SK-N-SH treated with all-trans-retinoic acid at 6 μM for 48 hours (cell line): Measurements from ENCODE around the gene PRR33.

Experiments used
- ATAC-seq: fragments of 200-7000 bp; cut with Tn5 transposase; 3 replicates; pipeline ENCODE4 v1.9.1; 2020; ENCODE audit warnings: mild to moderate bottlenecking, moderate library complexity
- ARNTL ChIP-seq: fragments of 450-650 bp; formaldehyde crosslinking; IDR thresholded peaks from 2 replicates; pipeline ENCODE4 v1.5.0; 2020; ENCODE audit warnings: low read depth, mild to moderate bottlenecking, moderate library complexity, borderline replicate concordance
- BACH2 ChIP-seq: fragments of 250-450 bp; sonication (Bioruptor Pico); IDR thresholded peaks from 2 replicates; pipeline ENCODE4 v1.9.0; 2021; ENCODE audit warnings: mild to moderate bottlenecking, borderline replicate concordance
- CREB5 ChIP-seq: fragments of 250-450 bp; sonication (Bioruptor Pico); IDR thresholded peaks from 2 replicates; pipeline ENCODE4 v1.5.1; 2020; ENCODE audit warnings: low read depth, mild to moderate bottlenecking, moderate library complexity
- CSDC2 ChIP-seq: fragments of 250-450 bp; sonication (Bioruptor Pico); IDR thresholded peaks from 2 replicates; pipeline ENCODE4 v1.5.0; 2020; ENCODE audit warnings: mild to moderate bottlenecking, moderate library complexity
- CSRNP3 ChIP-seq: fragments of 250-450 bp; sonication (Bioruptor Pico); IDR thresholded peaks from 2 replicates; pipeline ENCODE4 v1.5.1; 2021; ENCODE audit warnings: mild to moderate bottlenecking, moderate library complexity
- ESRRG ChIP-seq: fragments of 250-450 bp; sonication (Bioruptor Pico); IDR thresholded peaks from 2 replicates; pipeline ENCODE4 v1.6.1; 2021; ENCODE audit warnings: mild to moderate bottlenecking
- GLIS3 ChIP-seq: fragments of 250-450 bp; sonication (Bioruptor Pico); IDR thresholded peaks from 2 replicates; pipeline ENCODE4 v1.5.0; 2020; ENCODE audit warnings: mild to moderate bottlenecking, moderate library complexity
- ISL1 ChIP-seq: fragments of 250-450 bp; sonication (Bioruptor Pico); IDR thresholded peaks from 2 replicates; pipeline ENCODE4 v2.1.2; 2022; ENCODE audit warnings: mild to moderate bottlenecking, moderate library complexity
- OSR1 ChIP-seq: fragments of 250-450 bp; sonication (Bioruptor Pico); IDR thresholded peaks from 2 replicates; pipeline ENCODE4 v1.8.0; 2022; ENCODE audit warnings: moderate library complexity, mild to moderate bottlenecking, inconsistent platforms
- POU6F1 ChIP-seq: fragments of 250-450 bp; sonication (Bioruptor Pico); IDR thresholded peaks from 2 replicates; pipeline ENCODE4 v1.8.0; 2021; ENCODE audit warnings: low read depth, mild to moderate bottlenecking, moderate library complexity, borderline replicate concordance
- PPARA ChIP-seq: fragments of 250-450 bp; sonication (Bioruptor Pico); IDR thresholded peaks from 2 replicates; pipeline ENCODE4 v1.5.0; 2020; ENCODE audit warnings: mild to moderate bottlenecking, borderline replicate concordance
- RARB ChIP-seq: fragments of 250-450 bp; sonication (Bioruptor Pico); IDR thresholded peaks from 2 replicates; pipeline ENCODE4 v1.8.0; 2021; ENCODE audit warnings: mild to moderate bottlenecking, moderate library complexity
- SNAI2 ChIP-seq: fragments of 250-450 bp; sonication (Bioruptor Pico); IDR thresholded peaks from 2 replicates; pipeline ENCODE4 v1.5.0; 2020; ENCODE audit warnings: mild to moderate bottlenecking, moderate library complexity
- TCF4 ChIP-seq: fragments of 250-450 bp; sonication (Bioruptor Pico); IDR thresholded peaks from 2 replicates; pipeline ENCODE4 v1.8.0; 2021; ENCODE audit warnings: mild to moderate bottlenecking, moderate library complexity, borderline replicate concordance
- TOX ChIP-seq: fragments of 250-450 bp; sonication (Bioruptor Pico); IDR thresholded peaks from 2 replicates; pipeline ENCODE4 v1.8.0; 2021; ENCODE audit warnings: mild to moderate bottlenecking, moderate library complexity, borderline replicate concordance
- TSHZ2 ChIP-seq: fragments of 250-450 bp; sonication (Bioruptor Pico); IDR thresholded peaks from 2 replicates; pipeline ENCODE4 v1.5.0; 2020; ENCODE audit warnings: mild to moderate bottlenecking, moderate library complexity
- ZC3H10 ChIP-seq: fragments of 250-450 bp; sonication (Bioruptor Pico); IDR thresholded peaks from 2 replicates; pipeline ENCODE4 v1.5.1; 2021; ENCODE audit warnings: mild to moderate bottlenecking, moderate library complexity
- ZFP3 ChIP-seq: fragments of 250-450 bp; sonication (Bioruptor Pico); IDR thresholded peaks from 2 replicates; pipeline ENCODE4 v1.5.0; 2020; ENCODE audit warnings: mild to moderate bottlenecking, moderate library complexity
- ZFP30 ChIP-seq: fragments of 450-650 bp; formaldehyde crosslinking; IDR thresholded peaks from 2 replicates; pipeline ENCODE4 v1.5.0; 2022; ENCODE audit warnings: mild to moderate bottlenecking, moderate library complexity
- ZNF565 ChIP-seq: fragments of 450-650 bp; formaldehyde crosslinking; conservative IDR thresholded peaks from 2 replicates; pipeline ENCODE4 v1.5.0; 2020; ENCODE audit warnings: low read depth, mild to moderate bottlenecking, moderate library complexity
- ZNF70 ChIP-seq: fragments of 450-650 bp; formaldehyde crosslinking; IDR thresholded peaks from 2 replicates; pipeline ENCODE4 v1.5.0; 2020; ENCODE audit warnings: mild to moderate bottlenecking, moderate library complexity
- ZNF8 ChIP-seq: fragments of 450-650 bp; formaldehyde crosslinking; IDR thresholded peaks from 2 replicates; pipeline ENCODE4 v1.5.0; 2020; ENCODE audit warnings: mild to moderate bottlenecking, moderate library complexity

PRR33 gene

GRCh38 chr11:1921574-1922141 lies 30.0 kb upstream of the PRR33 start:
- no peak for ATAC-seq
- TF ChIP-seq POU6F1 (no peak), SNAI2 (CRISPR knock-in tag) (no peak), ZNF565 (no peak), CSDC2 (CRISPR knock-in tag) (no peak), ZFP3 (CRISPR knock-in tag) (no peak), TOX (CRISPR knock-in tag) (no peak), RARB (no peak), ARNTL (CRISPR knock-in tag) (no peak), TCF4 (CRISPR knock-in tag) (no peak), GLIS3 (no peak), BACH2 (CRISPR knock-in tag) (no peak), OSR1 (CRISPR knock-in tag) (no peak), CSRNP3 (no peak), TSHZ2 (CRISPR knock-in tag) (no peak), ESRRG (CRISPR knock-in tag) (no peak), CREB5 (CRISPR knock-in tag) (no peak), ZC3H10 (CRISPR knock-in tag) (no peak)

GRCh38 chr11:1920909-1921573 lies 29.3 kb upstream of the PRR33 start:
- ATAC-seq, result no peak
- TF ChIP-seq ZNF565, result no peak
- TF ChIP-seq ZFP3 (CRISPR knock-in tag), result no peak
- TF ChIP-seq ZFP30 (CRISPR knock-in tag), result no peak
- no peak for TF ChIP-seq ISL1
- TF ChIP-seq ESRRG (CRISPR knock-in tag), result no peak
- TF ChIP-seq CSRNP3, result no peak
- no peak for TF ChIP-seq ZNF8 (CRISPR knock-in tag)
- no peak for TF ChIP-seq PPARA (CRISPR knock-in tag)
- TF ChIP-seq, all 23 proteins: peak for 0

GRCh38 chr11:1920128-1920908 lies 28.6 kb upstream of the PRR33 start:
- no peak for ATAC-seq
- TF ChIP-seq CSRNP3 (no peak), GLIS3 (no peak), CREB5 (CRISPR knock-in tag) (no peak), ISL1 (no peak), ZC3H10 (CRISPR knock-in tag) (no peak), ZFP3 (CRISPR knock-in tag) (no peak), RARB (no peak), ZNF565 (no peak), POU6F1 (no peak), PPARA (CRISPR knock-in tag) (no peak), ZNF8 (CRISPR knock-in tag) (no peak), ZNF70 (CRISPR knock-in tag) (no peak)
